ENCODE data around the gene PRX. TPM values are rescaled to one million over a fixed set of nuclear protein-coding genes. Genes with fewer than 3 reads are reported as not detected.

Gene PRX
- total and polyA plus RNA-seq, 4 donors: 6.1 to 51.7 (median 19.2) TPM

GRCh38 chr19:40393894-40394815 lies 19.0 kb downstream of the PRX start:
- Histone ChIP-seq H3K4me1 (ENCODE audit: control insufficient read depth, insufficient read depth, low read length) (peaks cover 6% of the 10 kb centered on the region), H3K9me3 (ENCODE audit: control insufficient read depth, insufficient read depth, low read length) (no peaks in the 10 kb centered on the region), H3K36me3 (ENCODE audit: control insufficient read depth, insufficient read depth, low read length) (peaks cover 25% of the 10 kb centered on the region), H3K4me3 (ENCODE audit: low read depth, low read length) (no peak overlapping the region), H3K27me3 (ENCODE audit: control insufficient read depth, insufficient read depth, low read length) (peaks cover 2% of the 10 kb centered on the region), H3K27ac (ENCODE audit: low read depth, low read length) (no peak overlapping the region)
- WGBS (ENCODE audit: insufficient coverage): 86% methylated on average over 32 of the region's 41 CpGs
- DNase-seq (ENCODE audit: low read depth in 4 of 6, low spot score in 6 of 6): no peak

- peaks cover 2% of the 10 kb centered on the region for H3K27me3 ChIP-seq (ENCODE audit: control insufficient read depth, insufficient read depth, low read length)
- no peak for DNase-seq (ENCODE audit: low read depth in 4 of 6, low spot score in 6 of 6)
- no peak overlapping the region for H3K4me3 ChIP-seq (ENCODE audit: low read depth, low read length)
- H3K4me1 ChIP-seq (ENCODE audit: control insufficient read depth, insufficient read depth, low read length): no peaks in the 10 kb centered on the region
- no peaks in the 10 kb centered on the region for H3K9me3 ChIP-seq (ENCODE audit: control insufficient read depth, insufficient read depth, low read length)
- H3K27ac ChIP-seq (ENCODE audit: low read depth, low read length): no peak overlapping the region
- WGBS (ENCODE audit: insufficient coverage): 48% methylated on average over 4 of the region's 9 CpGs
- H3K36me3 ChIP-seq (ENCODE audit: control insufficient read depth, insufficient read depth, low read length): peaks cover 25% of the 10 kb centered on the region
Measured at GRCh38 chr19:40392894-40393517, 20.2 kb downstream of the PRX start.

GRCh38 chr19:40392123-40392522 lies 21.1 kb downstream of the PRX start:
- Histone ChIP-seq H3K9me3 (ENCODE audit: control insufficient read depth, insufficient read depth, low read length) (no peaks in the 10 kb centered on the region), H3K4me3 (ENCODE audit: low read depth, low read length) (no peak overlapping the region), H3K4me1 (ENCODE audit: control insufficient read depth, insufficient read depth, low read length) (no peaks in the 10 kb centered on the region), H3K27ac (ENCODE audit: low read depth, low read length) (no peak overlapping the region), H3K36me3 (ENCODE audit: control insufficient read depth, insufficient read depth, low read length) (peaks cover 19% of the 10 kb centered on the region), H3K27me3 (ENCODE audit: control insufficient read depth, insufficient read depth, low read length) (no peaks in the 10 kb centered on the region)
- no peak for DNase-seq (ENCODE audit: low read depth in 4 of 6, low spot score in 6 of 6)
- WGBS (ENCODE audit: insufficient coverage): 71% methylated on average over 7 of the region's 8 CpGs

- Histone ChIP-seq H3K27ac (ENCODE audit: low read depth, low read length) (no peak within 1 kb of the TSS), H3K36me3 (ENCODE audit: control insufficient read depth, insufficient read depth, low read length) (peaks cover 13% of the 10 kb centered on the region), H3K4me3 (ENCODE audit: low read depth, low read length) (no peak within 1 kb of the TSS), H3K9me3 (ENCODE audit: control insufficient read depth, insufficient read depth, low read length) (no peaks in the 10 kb centered on the region), H3K27me3 (ENCODE audit: control insufficient read depth, insufficient read depth, low read length) (no peaks in the 10 kb centered on the region), H3K4me1 (ENCODE audit: control insufficient read depth, insufficient read depth, low read length) (no peaks in the 10 kb centered on the region)
- DNase-seq (ENCODE audit: low read depth in 4 of 6, low spot score in 6 of 6): no peak
- 83% methylated on average over 10 of the region's 10 CpGs for WGBS (ENCODE audit: insufficient coverage)
Measured at GRCh38 chr19:40390084-40390742, 23.0 kb downstream of the PRX start, which contains the start of gene HIPK4. HIPK4 (minus strand) TSS chr19:40390181; CDS start chr19:40389902, 279 bp downstream.

- H3K36me3 ChIP-seq (ENCODE audit: control insufficient read depth, insufficient read depth, low read length): peaks cover 13% of the 10 kb centered on the region
- H3K27ac ChIP-seq (ENCODE audit: low read depth, low read length): no peak overlapping the region
- no peak for DNase-seq (ENCODE audit: low read depth in 4 of 6, low spot score in 6 of 6)
- WGBS (ENCODE audit: insufficient coverage): 94% methylated on average over 31 of the region's 33 CpGs
- H3K27me3 ChIP-seq (ENCODE audit: control insufficient read depth, insufficient read depth, low read length): no peaks in the 10 kb centered on the region
- H3K9me3 ChIP-seq (ENCODE audit: control insufficient read depth, insufficient read depth, low read length): no peaks in the 10 kb centered on the region
- H3K4me3 ChIP-seq (ENCODE audit: low read depth, low read length): no peak overlapping the region
- H3K4me1 ChIP-seq (ENCODE audit: control insufficient read depth, insufficient read depth, low read length): no peaks in the 10 kb centered on the region
Measured at GRCh38 chr19:40389404-40390083, 23.6 kb downstream of the PRX start.

- Histone ChIP-seq H3K4me1 (ENCODE audit: control insufficient read depth, insufficient read depth, low read length) (no peaks in the 10 kb centered on the region), H3K36me3 (ENCODE audit: control insufficient read depth, insufficient read depth, low read length) (peaks cover 9% of the 10 kb centered on the region), H3K27me3 (ENCODE audit: control insufficient read depth, insufficient read depth, low read length) (no peaks in the 10 kb centered on the region), H3K4me3 (ENCODE audit: low read depth, low read length) (no peak overlapping the region), H3K27ac (ENCODE audit: low read depth, low read length) (no peak overlapping the region), H3K9me3 (ENCODE audit: control insufficient read depth, insufficient read depth, low read length) (no peaks in the 10 kb centered on the region)
- no peak for DNase-seq (ENCODE audit: low read depth in 4 of 6, low spot score in 6 of 6)
- WGBS (ENCODE audit: insufficient coverage): 68% methylated on average over 3 of the region's 3 CpGs
Measured at GRCh38 chr19:40388481-40388880, 24.7 kb downstream of the PRX start.

GRCh38 chr19:40387155-40387554 lies 26.0 kb downstream of the PRX start:
- WGBS (ENCODE audit: insufficient coverage): 81% methylated on average over 8 of the region's 10 CpGs
- H3K27me3 ChIP-seq (ENCODE audit: control insufficient read depth, insufficient read depth, low read length): no peaks in the 10 kb centered on the region
- H3K9me3 ChIP-seq (ENCODE audit: control insufficient read depth, insufficient read depth, low read length): no peaks in the 10 kb centered on the region

GRCh38 chr19:40383668-40384248 lies 29.4 kb downstream of the PRX start:
- DNase-seq (ENCODE audit: low read depth in 4 of 6, low spot score in 6 of 6): no peak
- H3K27me3 ChIP-seq (ENCODE audit: control insufficient read depth, insufficient read depth, low read length): no peaks in the 10 kb centered on the region
- no peak overlapping the region for H3K4me3 ChIP-seq (ENCODE audit: low read depth, low read length)
- WGBS (ENCODE audit: insufficient coverage): 85% methylated on average over 25 of the region's 28 CpGs
- H3K9me3 ChIP-seq (ENCODE audit: control insufficient read depth, insufficient read depth, low read length): no peaks in the 10 kb centered on the region
- no peak overlapping the region for H3K27ac ChIP-seq (ENCODE audit: low read depth, low read length)
- H3K4me1 ChIP-seq (ENCODE audit: control insufficient read depth, insufficient read depth, low read length): no peaks in the 10 kb centered on the region
- peaks cover 29% of the 10 kb centered on the region for H3K36me3 ChIP-seq (ENCODE audit: control insufficient read depth, insufficient read depth, low read length)

More at GRCh38 chr19:40387155-40387554, 26.0 kb downstream of the PRX start:
- no peak overlapping the region for H3K4me3 ChIP-seq (ENCODE audit: low read depth, low read length)
- H3K4me1 ChIP-seq (ENCODE audit: control insufficient read depth, insufficient read depth, low read length): no peaks in the 10 kb centered on the region
- peaks cover 9% of the 10 kb centered on the region for H3K36me3 ChIP-seq (ENCODE audit: control insufficient read depth, insufficient read depth, low read length)
- no peak for DNase-seq (ENCODE audit: low read depth in 4 of 6, low spot score in 6 of 6)
- no peak overlapping the region for H3K27ac ChIP-seq (ENCODE audit: low read depth, low read length)

- no peak overlapping the region for H3K27ac ChIP-seq (ENCODE audit: low read depth, low read length)
- DNase-seq (ENCODE audit: low read depth in 4 of 6, low spot score in 6 of 6): no peak
- no peaks in the 10 kb centered on the region for H3K27me3 ChIP-seq (ENCODE audit: control insufficient read depth, insufficient read depth, low read length)
- H3K36me3 ChIP-seq (ENCODE audit: control insufficient read depth, insufficient read depth, low read length): peaks cover 53% of the 10 kb centered on the region
- no peaks in the 10 kb centered on the region for H3K9me3 ChIP-seq (ENCODE audit: control insufficient read depth, insufficient read depth, low read length)
- WGBS (ENCODE audit: insufficient coverage): 89% methylated on average over 3 of the region's 3 CpGs
- no peaks in the 10 kb centered on the region for H3K4me1 ChIP-seq (ENCODE audit: control insufficient read depth, insufficient read depth, low read length)
- H3K4me3 ChIP-seq (ENCODE audit: low read depth, low read length): no peak overlapping the region
Measured at GRCh38 chr19:40381321-40381720, 31.9 kb downstream of the PRX start.
